Stimulated activated CD8-positive, alpha-beta memory T cell treated with anti-CD3 and anti-CD28 coated beads, Interleukin-2, amount 100 ng/mL, for 1 hour (primary cell): Measurements from ENCODE around the gene PIAS1.
"Not testable (repeated sequence)": the region's sequence is repeated elsewhere in the genome, so short reads cannot be mapped to it uniquely, and the experiment has no call there.

Source experiments
- DNase-seq, 2 donors: peaks; one replicate each; pipeline ENCODE4 v3.0.0-alpha.2; 2020; ENCODE audit warnings: low read depth in 2 of 2

Gene PIAS1

GRCh38 chr15:68203486-68203885 is 149.4 kb downstream of the PIAS1 start:
- DNase-seq: no peak

GRCh38 chr15:68203956-68204355 is 149.8 kb downstream of the PIAS1 start:
- DNase-seq: no peak

DNA sequence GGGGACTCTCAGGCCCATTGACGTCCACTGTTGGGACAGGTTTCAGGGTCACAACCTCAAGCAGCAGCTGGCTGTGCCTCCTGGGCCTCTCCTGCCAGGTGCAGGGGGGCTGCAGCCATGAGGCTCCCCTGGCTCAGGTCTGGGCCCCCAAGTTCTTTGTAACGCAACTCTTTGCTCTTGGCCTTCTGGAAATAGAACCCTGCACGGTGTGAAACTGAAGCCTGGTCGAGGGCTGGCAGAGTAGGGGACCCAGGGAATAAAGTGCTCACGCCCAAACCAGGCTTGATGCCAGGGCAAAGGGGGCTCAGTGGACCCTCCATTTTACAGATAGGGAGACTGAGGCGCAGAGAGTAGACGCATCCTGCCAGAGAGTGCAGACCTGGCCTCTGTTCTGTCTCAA is 150.2 kb downstream of the PIAS1 start:
- no peak for DNase-seq

DNA sequence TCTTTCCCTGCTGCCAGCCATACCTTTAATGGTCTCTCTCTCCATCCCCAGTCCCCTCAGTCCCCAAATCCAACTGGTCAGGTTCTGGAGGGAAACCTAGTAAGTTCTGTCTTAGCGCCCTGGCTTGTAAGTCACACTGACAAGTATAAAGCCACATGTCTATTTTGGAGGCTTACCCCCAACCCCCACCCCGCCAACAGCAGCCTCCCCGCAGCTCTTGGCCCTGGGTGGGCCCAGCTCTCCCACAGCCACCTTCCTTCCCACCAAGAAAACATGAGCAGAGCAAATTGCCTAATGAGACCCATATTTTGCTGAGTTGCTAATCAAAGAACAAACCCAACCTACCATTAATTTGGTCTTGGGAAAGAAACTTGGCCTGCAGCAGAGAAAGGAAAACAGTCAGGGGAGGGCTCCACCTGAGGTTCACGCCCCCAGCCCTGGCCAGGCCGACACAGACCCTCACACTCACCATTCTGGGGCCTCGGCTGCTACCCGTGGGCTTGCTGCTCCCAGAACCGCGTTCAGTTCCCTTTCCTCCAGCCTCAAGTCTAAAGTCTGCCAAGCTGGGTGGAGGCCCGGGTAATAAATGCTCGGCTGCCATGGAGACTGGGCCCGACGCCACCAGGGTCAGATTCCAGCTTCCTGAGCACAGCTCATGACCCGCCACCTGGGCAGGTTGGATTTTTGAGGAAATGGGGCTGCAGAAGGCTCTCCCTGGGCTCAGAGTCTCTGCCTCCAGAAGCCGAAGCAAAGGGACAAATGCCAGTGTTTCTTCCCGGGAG is 150.9 kb downstream of the PIAS1 start, which contains the start of gene CALML4:
Gene CALML4 (minus strand): TSS at position 557 of the 782 bp plus-strand sequence. CDS start 85 bp downstream, at position 472.
- DNase-seq: no peak

DNA sequence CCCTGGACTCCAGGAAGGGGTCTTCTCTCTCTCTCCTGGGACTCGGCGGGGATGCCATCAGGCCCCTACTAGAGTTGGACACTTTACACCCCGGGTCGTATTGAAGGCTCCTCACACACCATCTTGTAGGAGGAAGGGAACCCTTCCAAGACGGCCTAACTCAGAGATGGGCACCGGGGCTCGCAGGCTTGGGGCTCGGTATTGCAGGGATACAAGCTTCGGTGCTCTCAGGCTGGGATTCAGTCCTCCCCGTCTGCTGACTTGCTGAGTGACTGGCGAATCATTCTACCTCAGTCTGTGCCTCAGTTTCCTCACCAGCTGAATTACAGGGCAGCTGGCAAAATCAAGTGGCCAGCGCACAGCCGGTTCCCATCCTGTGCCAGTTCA is 151.4 kb downstream of the PIAS1 start:
- no peak for DNase-seq

GRCh38 chr15:68205954-68206539 is 151.9 kb downstream of the PIAS1 start:
- no peak for DNase-seq

DNA sequence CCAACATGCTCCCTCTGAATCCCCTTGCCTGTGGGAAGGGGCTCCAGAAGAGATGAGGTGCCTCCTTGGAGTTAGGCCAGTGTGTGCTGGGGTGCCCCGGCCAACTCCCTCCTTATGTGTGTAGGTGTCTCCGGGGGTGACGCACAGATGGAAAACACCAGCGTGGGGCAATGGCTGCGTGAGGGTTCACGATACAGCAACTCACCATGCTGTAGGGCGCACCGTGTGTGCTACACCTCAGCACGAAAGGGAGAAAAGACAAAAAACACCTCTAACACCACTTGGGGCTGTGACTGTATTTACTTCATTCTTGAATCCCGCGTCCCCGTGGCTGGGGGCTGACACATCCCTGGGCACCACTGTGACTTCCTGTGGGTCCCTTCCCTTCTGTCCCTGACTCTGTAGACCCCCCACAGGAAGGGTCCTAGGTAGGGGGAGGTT is 152.6 kb downstream of the PIAS1 start:
- no peak for DNase-seq

- DNase-seq: no peak
Observed at GRCh38 chr15:68207176-68207935, 153.2 kb downstream of the PIAS1 start.

DNA sequence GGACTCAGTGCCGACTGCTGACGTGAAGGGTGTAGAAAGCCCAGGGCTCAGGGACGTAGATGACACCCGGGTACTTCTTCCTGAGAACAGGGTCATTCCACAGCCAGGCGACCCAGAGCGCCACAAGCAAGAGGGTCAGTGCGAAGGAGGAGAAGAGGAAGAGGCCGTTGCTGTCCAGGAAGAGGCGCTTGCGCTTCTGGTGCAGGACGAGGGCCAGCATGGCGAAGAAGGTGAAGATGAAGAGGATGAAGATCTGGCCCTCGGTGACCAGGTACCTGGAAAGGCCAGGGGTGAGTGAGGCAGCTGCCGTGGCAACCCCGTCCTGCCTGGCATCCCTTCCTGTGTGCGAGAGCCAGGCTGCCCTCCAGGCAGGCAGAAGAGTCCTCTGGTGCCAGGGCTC is 154.0 kb downstream of the PIAS1 start:
- no peak for DNase-seq

DNA sequence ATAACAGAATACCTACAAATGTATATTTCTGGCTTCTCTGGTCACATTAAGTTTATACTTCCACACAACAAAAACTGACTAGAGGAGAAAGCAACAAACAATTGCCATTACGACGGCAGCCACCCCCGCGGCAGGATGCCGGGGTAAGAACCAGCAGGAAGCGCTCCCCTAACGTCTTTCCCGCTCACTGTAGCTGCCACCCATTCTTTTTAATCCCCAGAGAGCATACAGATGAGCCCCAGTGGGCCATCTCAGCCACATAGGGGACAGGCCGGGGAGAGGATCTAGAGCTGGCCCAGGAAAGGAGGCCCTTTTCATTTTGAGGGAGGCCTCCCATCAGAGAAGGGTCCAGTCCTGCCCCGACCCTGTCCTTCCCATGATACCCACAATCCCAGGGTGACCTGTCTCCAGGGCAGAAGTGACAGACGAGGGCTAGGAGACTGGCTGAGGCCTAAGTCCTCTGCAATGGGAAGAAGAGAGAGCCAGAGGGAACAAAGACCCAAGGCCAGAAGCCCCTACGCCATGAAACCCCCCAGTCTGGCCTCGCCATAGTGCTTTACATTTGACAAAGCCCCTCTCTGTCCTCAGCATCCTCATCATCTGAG is 154.6 kb downstream of the PIAS1 start:
- DNase-seq: no peak

- no peak for DNase-seq
Observed at GRCh38 chr15:68209272-68209671, 155.2 kb downstream of the PIAS1 start.

DNA sequence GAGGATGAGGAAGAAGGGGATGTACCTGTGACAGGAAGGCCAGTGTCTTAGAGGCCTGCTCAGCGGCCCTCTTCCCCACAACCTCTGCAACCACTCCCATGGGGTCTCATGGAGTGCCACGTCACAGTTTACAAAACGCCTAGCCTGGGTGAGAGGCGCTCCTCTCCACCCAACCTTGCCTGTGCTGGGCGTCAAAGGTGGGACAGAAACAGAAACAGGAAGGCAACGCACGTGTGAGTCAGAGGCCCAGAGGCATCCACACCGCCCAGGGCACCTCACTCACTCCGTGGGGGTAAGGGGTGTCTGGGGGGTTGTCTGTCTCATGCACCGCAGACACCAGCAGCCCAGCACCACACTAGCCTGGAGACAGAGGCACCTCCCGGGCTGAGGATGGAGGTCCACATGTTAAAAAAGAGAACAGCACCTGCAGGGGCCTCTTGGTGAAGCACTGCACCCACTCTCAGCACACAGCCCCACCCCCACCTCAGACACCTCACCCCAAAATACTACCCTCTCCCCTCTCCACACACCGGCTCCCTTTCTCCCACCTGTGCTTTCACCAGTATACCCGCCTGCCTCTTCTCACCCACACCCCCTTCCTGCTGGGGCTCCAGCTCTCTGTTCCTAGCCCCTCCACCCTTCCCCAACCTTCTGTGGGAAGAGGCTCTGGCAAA is 155.8 kb downstream of the PIAS1 start:
- no peak for DNase-seq

DNA sequence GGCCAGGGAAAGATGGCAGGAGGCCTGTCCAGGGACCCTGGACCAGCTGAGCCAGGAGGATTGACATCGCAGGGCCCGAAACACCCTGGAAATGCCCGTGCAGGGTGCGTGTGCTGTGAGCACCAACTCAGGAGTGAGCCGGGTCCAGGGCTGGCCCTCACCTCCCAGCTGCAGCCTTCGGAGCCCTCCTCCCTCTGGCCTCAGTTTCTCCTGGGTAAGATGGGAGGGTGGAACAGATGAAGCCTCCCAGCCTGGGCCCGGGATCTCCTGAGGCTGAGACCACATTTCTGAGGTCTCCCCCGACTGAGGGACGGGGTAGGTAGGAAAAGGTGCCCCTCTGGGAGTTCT is 156.3 kb downstream of the PIAS1 start:
- no peak for DNase-seq

DNA sequence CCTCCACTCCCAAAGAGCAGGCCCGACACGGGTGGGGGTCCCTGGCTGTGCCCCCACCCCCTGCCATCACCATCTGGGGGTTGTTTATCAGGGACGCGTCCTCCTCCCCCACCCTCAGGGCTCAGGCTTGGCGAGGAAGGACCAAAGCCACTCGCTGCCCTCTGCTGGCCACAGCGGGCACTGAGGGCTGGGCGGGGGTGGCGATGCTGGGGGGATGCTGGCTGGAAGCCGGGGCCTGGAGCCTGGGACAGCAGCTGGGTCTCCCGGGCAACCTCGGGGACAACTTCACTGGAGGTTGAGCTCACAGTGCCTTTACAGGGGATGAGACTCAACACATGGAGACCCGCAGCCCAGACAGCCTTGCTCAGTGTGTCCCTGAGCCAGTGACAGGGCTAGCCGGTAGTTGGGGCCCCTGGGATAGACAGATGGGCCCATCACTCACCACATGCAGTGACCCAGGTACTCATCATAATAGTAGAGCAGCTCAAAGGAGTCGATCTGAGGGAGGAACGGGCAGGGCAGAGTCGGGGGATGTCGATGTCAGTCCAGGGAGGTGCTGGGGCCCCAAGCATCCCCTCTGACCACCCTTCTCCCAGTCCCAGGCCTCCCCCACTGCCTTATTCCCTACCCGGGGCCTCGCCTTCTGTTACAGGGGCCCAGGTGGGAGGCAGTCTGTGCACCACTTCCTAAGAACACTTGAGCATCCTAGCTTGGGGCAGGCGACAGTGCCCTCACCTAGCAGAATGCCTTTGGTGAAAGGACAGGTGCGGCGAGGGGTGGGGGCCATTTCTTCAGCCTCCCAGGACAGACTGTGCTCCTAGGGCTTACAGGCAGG is 156.9 kb downstream of the PIAS1 start:
- DNase-seq: peak in 1 of 2 donors; percentile 20

- no peak for DNase-seq
Observed at GRCh38 chr15:68211656-68212320, 157.7 kb downstream of the PIAS1 start.

- not testable (repeated sequence) for DNase-seq
Observed at GRCh38 chr15:68213491-68213845, 159.4 kb downstream of the PIAS1 start.

DNA sequence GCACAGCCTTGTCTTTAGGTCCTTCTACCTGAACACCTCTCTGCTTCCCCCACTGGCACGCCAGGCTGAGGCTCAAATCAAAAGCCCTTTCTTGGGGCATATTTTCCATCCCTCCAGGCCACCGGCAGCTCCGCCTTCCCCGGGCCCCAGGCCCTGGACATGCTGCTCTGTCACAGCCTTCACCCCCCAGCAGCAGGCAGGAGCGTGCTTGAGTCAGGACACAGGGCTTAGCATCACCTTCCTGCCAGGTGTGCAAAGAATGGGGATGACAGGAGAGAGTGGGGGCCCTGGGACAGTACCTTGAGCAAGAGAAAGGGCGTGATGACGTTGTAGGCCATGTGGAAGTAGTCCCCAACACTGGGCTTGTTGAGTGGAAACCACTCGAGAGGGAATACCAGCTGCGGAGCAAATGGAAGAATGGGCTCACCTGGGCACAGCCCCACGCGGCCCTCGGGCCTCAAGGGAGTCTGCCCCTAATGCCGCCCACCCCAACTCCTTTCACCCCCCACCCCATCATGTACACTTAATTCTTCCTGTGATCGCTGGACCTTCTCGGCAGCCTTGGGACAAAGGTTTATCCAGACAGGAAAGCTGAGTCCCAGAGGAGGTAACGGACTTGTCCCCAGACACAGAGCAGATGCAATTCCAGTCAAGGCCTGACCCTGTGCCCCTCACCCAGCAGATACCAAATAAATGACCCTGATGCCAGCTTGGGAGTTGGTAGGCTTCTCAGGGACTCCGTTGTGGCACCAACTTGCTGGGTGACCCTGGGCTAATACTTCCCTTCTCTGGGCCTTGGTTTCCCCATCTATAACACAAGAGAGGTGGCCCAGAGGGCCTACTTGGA is 160.1 kb downstream of the PIAS1 start:
- no peak for DNase-seq

DNA sequence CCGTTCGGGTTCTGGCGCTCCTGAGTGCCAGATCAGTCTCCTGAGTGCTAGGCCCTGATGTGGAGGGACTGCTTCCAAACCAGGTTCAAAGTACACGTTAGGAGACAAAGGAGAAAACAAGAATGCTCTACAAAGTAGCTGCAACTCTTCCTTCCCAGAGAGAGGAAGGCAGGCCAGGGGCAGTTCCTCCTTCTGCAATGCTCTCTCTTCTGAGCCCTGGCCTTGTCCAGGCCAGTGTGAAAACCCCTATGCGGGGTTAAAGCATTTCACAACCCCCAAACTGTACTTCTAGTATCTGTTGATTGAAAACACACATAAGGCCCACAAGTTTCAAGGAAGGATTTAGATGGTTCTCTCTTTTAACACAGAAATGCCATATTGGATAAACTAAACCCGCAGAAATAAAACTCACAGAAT is 160.7 kb downstream of the PIAS1 start:
- DNase-seq: no peak

GRCh38 chr15:68217341-68217740 is 163.2 kb downstream of the PIAS1 start:
- DNase-seq: no peak
